HepG2 (cell line): ENCODE data around the gene TLE7. TPM values are rescaled to one million over a fixed set of nuclear protein-coding genes. Genes with fewer than 3 reads are reported as not detected.

Source experiments
- FOXP1 ChIP-seq, 2 experiments: fragments of 450-650 bp in 1 of 2; IDR thresholded peaks; 2 replicates each; pipeline ENCODE4 v1.6.1; 2017 to 2018; ENCODE audit warnings: antibody characterized with exemption in 1 of 2
- KDM1A ChIP-seq: IDR thresholded peaks from 2 replicates; pipeline ENCODE4 v1.6.1; 2016; ENCODE audit warnings: missing compliant biosample characterization
- NR2F1 ChIP-seq, 2 experiments: fragments of 450-650 bp in 1 of 2; formaldehyde crosslinking in 1 of 2; IDR thresholded peaks; 2 replicates each; pipeline versions ENCODE4 v1.5.0 to v1.6.1; 2016 to 2020; ENCODE audit warnings: mild to moderate bottlenecking in 1 of 2, missing compliant biosample characterization in 1 of 2, missing genetic modification reagents in 1 of 2, moderate library complexity in 1 of 2
- SALL2 ChIP-seq: sonication (generic); formaldehyde crosslinking; IDR thresholded peaks from 2 replicates; pipeline ENCODE4 v1.8.1; 2023; ENCODE audit warnings: mild to moderate bottlenecking, missing genetic modification reagents, inconsistent platforms
- SRSF9 ChIP-seq: fragments of 200-400 bp; formaldehyde crosslinking; IDR thresholded peaks from 2 replicates; pipeline ENCODE4 v1.6.1; 2018; ENCODE audit warnings: borderline replicate concordance, mild to moderate bottlenecking, low read depth, low read length; ENCODE audit not compliant: insufficient read depth, poor library complexity, severe bottlenecking
- ZIK1 ChIP-seq: sonication (generic); formaldehyde crosslinking; IDR thresholded peaks from 2 replicates; pipeline ENCODE4 v1.5.0; 2020; ENCODE audit warnings: mild to moderate bottlenecking, low read depth, missing genetic modification reagents, borderline replicate concordance
- ZNF7 ChIP-seq: IDR thresholded peaks from 2 replicates; pipeline ENCODE4 v1.6.1; 2016; ENCODE audit warnings: missing biosample characterization, missing genetic modification reagents
- polyA plus RNA-seq, 8 experiments: library from polyadenylated mRNA; depleted of rRNA in 3 of 8; stranded (reverse) in 7 of 8; unstranded in 1 of 8; fragments of >200 nt; fragmentation: Illumina TruSeq in 4 of 8; extraction: Trizol in 4 of 8; gene quantifications; 2 replicates each; pipeline versions ENCODE4 v1.2.1 to v1.2.3, GENCODE V29; 2011 to 2016; ENCODE audit warnings: low read depth in 4 of 8, missing spikeins in 1 of 8, mixed read lengths in 1 of 8; ENCODE audit not compliant: insufficient read depth in 1 of 8
- total RNA-seq, 5 experiments: library from RNA; depleted of rRNA; stranded (reverse); fragments of >200 nt; fragmentation: Illumina TruSeq; extraction: Trizol; gene quantifications; 2 replicates each; pipeline ENCODE4 v1.2.3, GENCODE V29; 2016; ENCODE audit warnings: low read depth in 1 of 5
- TF ChIP-seq, protein P1 (sequence below): sonication (generic); formaldehyde crosslinking; IDR thresholded peaks from 2 replicates; pipeline ENCODE4 v1.5.1; 2020; ENCODE audit warnings: mild to moderate bottlenecking, missing genetic modification reagents, borderline replicate concordance
- TF ChIP-seq, protein P2 (sequence below): sonication (generic); formaldehyde crosslinking; IDR thresholded peaks from 2 replicates; pipeline ENCODE4 v1.4.0; 2020; ENCODE audit warnings: low read depth, mild to moderate bottlenecking, missing genetic modification reagents
- TF ChIP-seq, protein P3 (sequence below): sonication (generic); formaldehyde crosslinking; IDR thresholded peaks from 2 replicates; pipeline ENCODE4 v1.4.0; 2020; ENCODE audit warnings: missing genetic modification reagents
- TF ChIP-seq, protein P4 (sequence below): sonication (generic); formaldehyde crosslinking; IDR thresholded peaks from 2 replicates; pipeline ENCODE4 v1.8.0; 2022; ENCODE audit warnings: missing genetic modification reagents, mild to moderate bottlenecking, inconsistent platforms, borderline replicate concordance

The TLE7 gene
- total and polyA plus RNA-seq, 2 of the 13 experiments (the other 11 are each of a cell fraction or from before 2014, with no cell fraction given): not detected

DNA sequence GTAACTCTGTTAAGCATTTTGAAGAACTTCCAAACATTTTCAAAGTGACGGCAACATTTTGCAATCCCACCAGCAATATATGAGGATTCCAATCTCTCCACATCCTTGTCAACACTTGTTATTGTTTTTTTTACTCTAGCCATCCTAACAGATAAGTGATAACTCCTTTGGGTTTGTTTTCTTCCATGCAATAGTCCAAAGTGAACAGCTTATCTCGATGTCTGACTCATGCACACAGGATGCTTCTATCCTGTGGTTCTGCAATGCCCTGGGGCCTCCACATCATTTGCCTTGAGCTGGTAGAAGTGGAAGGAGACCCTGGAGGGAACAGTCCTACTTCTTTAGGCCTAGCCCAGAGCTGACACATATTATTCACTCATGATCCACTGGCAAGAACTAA lies 13.0 kb downstream of the TLE7 start (continued):
- TF ChIP-seq ZNF7 (CRISPR knock-in tag) (peak; percentile 93), ZIK1 (CRISPR knock-in tag) (no peak), SRSF9 (no peak), SALL2 (CRISPR knock-in tag) (no peak), NR2F1 (CRISPR knock-in tag; IDR thresholded peaks at IDR 0.05) (no peak), FOXP1 (IDR thresholded peaks at IDR 0.05) (no peak), FOXP1 (CRISPR knock-in tag; IDR thresholded peaks at IDR 0.05) (peak; percentile 24; the same call in 1 of the 2 replicates), KDM1A (no peak)
- TF ChIP-seq, protein P1, sequence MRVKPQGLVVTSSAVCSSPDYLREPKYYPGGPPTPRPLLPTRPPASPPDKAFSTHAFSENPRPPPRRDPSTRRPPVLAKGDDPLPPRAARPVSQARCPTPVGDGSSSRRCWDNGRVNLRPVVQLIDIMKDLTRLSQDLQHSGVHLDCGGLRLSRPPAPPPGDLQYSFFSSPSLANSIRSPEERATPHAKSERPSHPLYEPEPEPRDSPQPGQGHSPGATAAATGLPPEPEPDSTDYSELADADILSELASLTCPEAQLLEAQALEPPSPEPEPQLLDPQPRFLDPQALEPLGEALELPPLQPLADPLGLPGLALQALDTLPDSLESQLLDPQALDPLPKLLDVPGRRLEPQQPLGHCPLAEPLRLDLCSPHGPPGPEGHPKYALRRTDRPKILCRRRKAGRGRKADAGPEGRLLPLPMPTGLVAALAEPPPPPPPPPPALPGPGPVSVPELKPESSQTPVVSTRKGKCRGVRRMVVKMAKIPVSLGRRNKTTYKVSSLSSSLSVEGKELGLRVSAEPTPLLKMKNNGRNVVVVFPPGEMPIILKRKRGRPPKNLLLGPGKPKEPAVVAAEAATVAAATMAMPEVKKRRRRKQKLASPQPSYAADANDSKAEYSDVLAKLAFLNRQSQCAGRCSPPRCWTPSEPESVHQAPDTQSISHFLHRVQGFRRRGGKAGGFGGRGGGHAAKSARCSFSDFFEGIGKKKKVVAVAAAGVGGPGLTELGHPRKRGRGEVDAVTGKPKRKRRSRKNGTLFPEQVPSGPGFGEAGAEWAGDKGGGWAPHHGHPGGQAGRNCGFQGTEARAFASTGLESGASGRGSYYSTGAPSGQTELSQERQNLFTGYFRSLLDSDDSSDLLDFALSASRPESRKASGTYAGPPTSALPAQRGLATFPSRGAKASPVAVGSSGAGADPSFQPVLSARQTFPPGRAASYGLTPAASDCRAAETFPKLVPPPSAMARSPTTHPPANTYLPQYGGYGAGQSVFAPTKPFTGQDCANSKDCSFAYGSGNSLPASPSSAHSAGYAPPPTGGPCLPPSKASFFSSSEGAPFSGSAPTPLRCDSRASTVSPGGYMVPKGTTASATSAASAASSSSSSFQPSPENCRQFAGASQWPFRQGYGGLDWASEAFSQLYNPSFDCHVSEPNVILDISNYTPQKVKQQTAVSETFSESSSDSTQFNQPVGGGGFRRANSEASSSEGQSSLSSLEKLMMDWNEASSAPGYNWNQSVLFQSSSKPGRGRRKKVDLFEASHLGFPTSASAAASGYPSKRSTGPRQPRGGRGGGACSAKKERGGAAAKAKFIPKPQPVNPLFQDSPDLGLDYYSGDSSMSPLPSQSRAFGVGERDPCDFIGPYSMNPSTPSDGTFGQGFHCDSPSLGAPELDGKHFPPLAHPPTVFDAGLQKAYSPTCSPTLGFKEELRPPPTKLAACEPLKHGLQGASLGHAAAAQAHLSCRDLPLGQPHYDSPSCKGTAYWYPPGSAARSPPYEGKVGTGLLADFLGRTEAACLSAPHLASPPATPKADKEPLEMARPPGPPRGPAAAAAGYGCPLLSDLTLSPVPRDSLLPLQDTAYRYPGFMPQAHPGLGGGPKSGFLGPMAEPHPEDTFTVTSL (CRISPR knock-in tag): no peak
- TF ChIP-seq, protein P2, sequence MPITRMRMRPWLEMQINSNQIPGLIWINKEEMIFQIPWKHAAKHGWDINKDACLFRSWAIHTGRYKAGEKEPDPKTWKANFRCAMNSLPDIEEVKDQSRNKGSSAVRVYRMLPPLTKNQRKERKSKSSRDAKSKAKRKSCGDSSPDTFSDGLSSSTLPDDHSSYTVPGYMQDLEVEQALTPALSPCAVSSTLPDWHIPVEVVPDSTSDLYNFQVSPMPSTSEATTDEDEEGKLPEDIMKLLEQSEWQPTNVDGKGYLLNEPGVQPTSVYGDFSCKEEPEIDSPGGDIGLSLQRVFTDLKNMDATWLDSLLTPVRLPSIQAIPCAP: no peak
- TF ChIP-seq, protein P3, sequence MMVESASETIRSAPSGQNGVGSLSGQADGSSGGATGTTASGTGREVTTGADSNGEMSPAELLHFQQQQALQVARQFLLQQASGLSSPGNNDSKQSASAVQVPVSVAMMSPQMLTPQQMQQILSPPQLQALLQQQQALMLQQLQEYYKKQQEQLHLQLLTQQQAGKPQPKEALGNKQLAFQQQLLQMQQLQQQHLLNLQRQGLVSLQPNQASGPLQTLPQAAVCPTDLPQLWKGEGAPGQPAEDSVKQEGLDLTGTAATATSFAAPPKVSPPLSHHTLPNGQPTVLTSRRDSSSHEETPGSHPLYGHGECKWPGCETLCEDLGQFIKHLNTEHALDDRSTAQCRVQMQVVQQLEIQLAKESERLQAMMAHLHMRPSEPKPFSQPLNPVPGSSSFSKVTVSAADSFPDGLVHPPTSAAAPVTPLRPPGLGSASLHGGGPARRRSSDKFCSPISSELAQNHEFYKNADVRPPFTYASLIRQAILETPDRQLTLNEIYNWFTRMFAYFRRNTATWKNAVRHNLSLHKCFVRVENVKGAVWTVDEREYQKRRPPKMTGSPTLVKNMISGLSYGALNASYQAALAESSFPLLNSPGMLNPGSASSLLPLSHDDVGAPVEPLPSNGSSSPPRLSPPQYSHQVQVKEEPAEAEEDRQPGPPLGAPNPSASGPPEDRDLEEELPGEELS: 0 out of 2 replicates have a peak, but pooled peaks have one; percentile 37
- TF ChIP-seq, protein P4, sequence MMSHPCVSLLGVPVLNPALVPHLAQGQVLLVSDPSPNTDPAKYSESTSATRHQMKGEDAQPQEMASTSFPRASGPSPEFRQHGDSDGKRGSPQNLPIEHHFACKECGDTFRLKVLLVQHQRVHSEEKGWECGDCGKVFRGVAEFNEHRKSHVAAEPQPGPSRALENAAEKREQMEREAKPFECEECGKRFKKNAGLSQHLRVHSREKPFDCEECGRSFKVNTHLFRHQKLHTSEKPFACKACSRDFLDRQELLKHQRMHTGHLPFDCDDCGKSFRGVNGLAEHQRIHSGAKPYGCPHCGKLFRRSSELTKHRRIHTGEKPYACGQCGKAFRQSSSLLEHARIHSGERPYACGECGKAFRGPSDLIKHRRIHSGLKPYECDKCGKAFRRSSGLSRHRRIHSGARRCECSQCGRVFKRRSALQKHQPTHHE (CRISPR knock-in tag): no peak
